K562 (cell line): ENCODE results near the gene LRFN4. TPM values are rescaled to one million over a fixed set of nuclear protein-coding genes. Genes with fewer than 3 reads are reported as not detected.

ENCODE experiments used
- CBX1 ChIP-seq: sonication (generic); IDR thresholded peaks from 2 replicates; pipeline ENCODE4 v1.6.1; 2016; ENCODE audit warnings: antibody characterized with exemption, low read depth, mild to moderate bottlenecking
- CTBP1 ChIP-seq: fragments of 450-650 bp; IDR thresholded peaks from 2 replicates; pipeline ENCODE4 v1.6.1; 2016; ENCODE audit warnings: borderline replicate concordance
- MTA2 ChIP-seq: fragments of 450-650 bp; IDR thresholded peaks from 2 replicates; pipeline ENCODE4 v1.6.1; 2016; ENCODE audit warnings: low read depth
- PYGO2 ChIP-seq: fragments of 450-650 bp; IDR thresholded peaks from 2 replicates; pipeline ENCODE4 v1.6.1; 2016; ENCODE audit warnings: mild to moderate bottlenecking, missing genetic modification characterization, moderate library complexity, missing compliant biosample characterization
- RBM15 ChIP-seq: fragments of 200-400 bp; formaldehyde crosslinking; IDR thresholded peaks from 2 replicates; pipeline ENCODE4 v1.6.1; 2018; ENCODE audit warnings: mild to moderate bottlenecking, low read length, moderate library complexity; ENCODE audit not compliant: insufficient read depth
- SMARCA4 ChIP-seq: fragments of 450-650 bp; IDR thresholded peaks from 2 replicates; pipeline ENCODE4 v1.6.1; 2016
- SUPT5H ChIP-seq: fragments of 450-650 bp; IDR thresholded peaks from 2 replicates; pipeline ENCODE4 v1.6.1; 2016
- polyA plus RNA-seq, 8 experiments: library from polyadenylated mRNA; depleted of rRNA in 4 of 8; stranded (reverse) in 5 of 8; unstranded in 3 of 8; fragments of >200 nt; fragmentation: Nextera tagmentation in 2 of 8; fragmentation: Illumina TruSeq in 1 of 8; extraction: Ambion mirVana in 2 of 8; extraction: Trizol in 1 of 8; gene quantifications; 2 replicates each; pipeline versions ENCODE4 v1.2.1 to v1.2.3, GENCODE V29; 2011 to 2014; ENCODE audit warnings: inconsistent platforms in 1 of 8, missing spikeins in 1 of 8
- total RNA-seq, 7 experiments: library from RNA; depleted of rRNA in 6 of 7; stranded (reverse); fragments of >200 nt in 6 of 7; fragmentation: Illumina TruSeq in 2 of 7; extraction: Trizol in 2 of 7; gene quantifications; 2 replicates each; pipeline versions ENCODE4 v1.2.1 to v1.2.3, GENCODE V29; 2011 to 2021; ENCODE audit warnings: low replicate concordance in 1 of 7
- TF ChIP-seq, protein P1 (sequence below): sonication (generic); formaldehyde crosslinking; IDR thresholded peaks from 2 replicates; pipeline ENCODE4 v1.8.0; 2023; ENCODE audit warnings: mild to moderate bottlenecking, missing genetic modification reagents
- TF ChIP-seq, protein P2 (sequence below): fragments of 450-650 bp; IDR thresholded peaks from 2 replicates; pipeline ENCODE4 v1.7.0; 2016; ENCODE audit warnings: borderline replicate concordance
- TF ChIP-seq, protein P3 (sequence below): sonication (generic); formaldehyde crosslinking; IDR thresholded peaks from 2 replicates; pipeline ENCODE4 v1.4.0; 2020; ENCODE audit warnings: mild to moderate bottlenecking, missing genetic modification reagents

Gene LRFN4
- total and polyA plus RNA-seq, 9 of the 15 experiments (the other 6 are each of a cell fraction or from before 2014, with no cell fraction given) = 0.10 to 60.1 (median 6.7) TPM

DNA sequence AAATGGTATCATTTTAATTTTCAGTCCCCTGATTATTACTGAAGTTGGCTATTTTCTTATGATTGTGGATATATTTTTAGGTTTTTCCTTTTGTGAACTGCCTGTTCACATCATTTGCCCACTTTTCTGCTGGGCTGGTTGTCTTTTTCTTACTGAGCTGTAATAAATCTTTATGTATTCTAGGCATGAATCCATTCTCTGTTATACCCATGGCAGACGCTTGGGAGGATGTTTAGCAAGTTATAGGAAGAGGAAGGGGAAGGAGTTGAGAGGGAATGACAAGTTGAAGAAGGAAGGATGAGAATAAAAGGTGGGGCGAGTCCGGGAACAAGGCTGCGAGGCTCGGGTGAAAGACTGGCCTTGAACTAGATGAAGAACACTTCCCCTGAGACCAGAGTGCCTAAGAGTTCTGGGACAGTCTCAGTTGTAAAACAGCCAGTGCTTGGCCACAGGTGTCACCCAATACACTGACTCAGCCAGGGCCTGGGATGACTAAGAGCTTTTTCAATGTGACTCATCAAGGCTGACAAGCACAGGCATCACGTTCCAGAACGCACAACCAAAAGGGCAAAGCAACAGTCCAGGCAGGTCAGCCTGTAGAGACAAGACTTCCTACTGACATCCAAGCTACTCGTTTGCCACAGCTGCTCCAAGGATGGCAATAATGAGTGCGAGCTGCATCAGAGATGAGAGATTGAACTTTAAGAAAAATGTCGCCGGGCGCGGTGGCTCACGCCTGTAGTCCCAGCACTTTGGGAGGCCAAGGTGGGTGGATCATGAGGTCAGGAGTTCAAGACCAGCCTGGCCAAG lies 35.2 kb downstream of the LRFN4 start (continued):
- TF ChIP-seq, protein P1, sequence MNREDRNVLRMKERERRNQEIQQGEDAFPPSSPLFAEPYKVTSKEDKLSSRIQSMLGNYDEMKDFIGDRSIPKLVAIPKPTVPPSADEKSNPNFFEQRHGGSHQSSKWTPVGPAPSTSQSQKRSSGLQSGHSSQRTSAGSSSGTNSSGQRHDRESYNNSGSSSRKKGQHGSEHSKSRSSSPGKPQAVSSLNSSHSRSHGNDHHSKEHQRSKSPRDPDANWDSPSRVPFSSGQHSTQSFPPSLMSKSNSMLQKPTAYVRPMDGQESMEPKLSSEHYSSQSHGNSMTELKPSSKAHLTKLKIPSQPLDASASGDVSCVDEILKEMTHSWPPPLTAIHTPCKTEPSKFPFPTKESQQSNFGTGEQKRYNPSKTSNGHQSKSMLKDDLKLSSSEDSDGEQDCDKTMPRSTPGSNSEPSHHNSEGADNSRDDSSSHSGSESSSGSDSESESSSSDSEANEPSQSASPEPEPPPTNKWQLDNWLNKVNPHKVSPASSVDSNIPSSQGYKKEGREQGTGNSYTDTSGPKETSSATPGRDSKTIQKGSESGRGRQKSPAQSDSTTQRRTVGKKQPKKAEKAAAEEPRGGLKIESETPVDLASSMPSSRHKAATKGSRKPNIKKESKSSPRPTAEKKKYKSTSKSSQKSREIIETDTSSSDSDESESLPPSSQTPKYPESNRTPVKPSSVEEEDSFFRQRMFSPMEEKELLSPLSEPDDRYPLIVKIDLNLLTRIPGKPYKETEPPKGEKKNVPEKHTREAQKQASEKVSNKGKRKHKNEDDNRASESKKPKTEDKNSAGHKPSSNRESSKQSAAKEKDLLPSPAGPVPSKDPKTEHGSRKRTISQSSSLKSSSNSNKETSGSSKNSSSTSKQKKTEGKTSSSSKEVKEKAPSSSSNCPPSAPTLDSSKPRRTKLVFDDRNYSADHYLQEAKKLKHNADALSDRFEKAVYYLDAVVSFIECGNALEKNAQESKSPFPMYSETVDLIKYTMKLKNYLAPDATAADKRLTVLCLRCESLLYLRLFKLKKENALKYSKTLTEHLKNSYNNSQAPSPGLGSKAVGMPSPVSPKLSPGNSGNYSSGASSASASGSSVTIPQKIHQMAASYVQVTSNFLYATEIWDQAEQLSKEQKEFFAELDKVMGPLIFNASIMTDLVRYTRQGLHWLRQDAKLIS (CRISPR knock-in tag) = 0 out of 2 replicates have a peak, but pooled peaks have one; percentile 14
- TF ChIP-seq SUPT5H = no peak
- TF ChIP-seq CTBP1 = peak; percentile 85
- peak; percentile 96 for TF ChIP-seq SMARCA4
- no peak for TF ChIP-seq PYGO2 (tag)
- TF ChIP-seq, protein P2, sequence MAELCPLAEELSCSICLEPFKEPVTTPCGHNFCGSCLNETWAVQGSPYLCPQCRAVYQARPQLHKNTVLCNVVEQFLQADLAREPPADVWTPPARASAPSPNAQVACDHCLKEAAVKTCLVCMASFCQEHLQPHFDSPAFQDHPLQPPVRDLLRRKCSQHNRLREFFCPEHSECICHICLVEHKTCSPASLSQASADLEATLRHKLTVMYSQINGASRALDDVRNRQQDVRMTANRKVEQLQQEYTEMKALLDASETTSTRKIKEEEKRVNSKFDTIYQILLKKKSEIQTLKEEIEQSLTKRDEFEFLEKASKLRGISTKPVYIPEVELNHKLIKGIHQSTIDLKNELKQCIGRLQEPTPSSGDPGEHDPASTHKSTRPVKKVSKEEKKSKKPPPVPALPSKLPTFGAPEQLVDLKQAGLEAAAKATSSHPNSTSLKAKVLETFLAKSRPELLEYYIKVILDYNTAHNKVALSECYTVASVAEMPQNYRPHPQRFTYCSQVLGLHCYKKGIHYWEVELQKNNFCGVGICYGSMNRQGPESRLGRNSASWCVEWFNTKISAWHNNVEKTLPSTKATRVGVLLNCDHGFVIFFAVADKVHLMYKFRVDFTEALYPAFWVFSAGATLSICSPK = no peak
- no peak; the same call in 1 of the 2 replicates for TF ChIP-seq MTA2
- TF ChIP-seq CBX1 = no peak
- no peak for TF ChIP-seq RBM15
- TF ChIP-seq, protein P3, sequence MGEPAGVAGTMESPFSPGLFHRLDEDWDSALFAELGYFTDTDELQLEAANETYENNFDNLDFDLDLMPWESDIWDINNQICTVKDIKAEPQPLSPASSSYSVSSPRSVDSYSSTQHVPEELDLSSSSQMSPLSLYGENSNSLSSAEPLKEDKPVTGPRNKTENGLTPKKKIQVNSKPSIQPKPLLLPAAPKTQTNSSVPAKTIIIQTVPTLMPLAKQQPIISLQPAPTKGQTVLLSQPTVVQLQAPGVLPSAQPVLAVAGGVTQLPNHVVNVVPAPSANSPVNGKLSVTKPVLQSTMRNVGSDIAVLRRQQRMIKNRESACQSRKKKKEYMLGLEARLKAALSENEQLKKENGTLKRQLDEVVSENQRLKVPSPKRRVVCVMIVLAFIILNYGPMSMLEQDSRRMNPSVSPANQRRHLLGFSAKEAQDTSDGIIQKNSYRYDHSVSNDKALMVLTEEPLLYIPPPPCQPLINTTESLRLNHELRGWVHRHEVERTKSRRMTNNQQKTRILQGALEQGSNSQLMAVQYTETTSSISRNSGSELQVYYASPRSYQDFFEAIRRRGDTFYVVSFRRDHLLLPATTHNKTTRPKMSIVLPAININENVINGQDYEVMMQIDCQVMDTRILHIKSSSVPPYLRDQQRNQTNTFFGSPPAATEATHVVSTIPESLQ = no peak
